ENCODE data around the gene C2CD4C.

C2CD4C gene

DNA sequence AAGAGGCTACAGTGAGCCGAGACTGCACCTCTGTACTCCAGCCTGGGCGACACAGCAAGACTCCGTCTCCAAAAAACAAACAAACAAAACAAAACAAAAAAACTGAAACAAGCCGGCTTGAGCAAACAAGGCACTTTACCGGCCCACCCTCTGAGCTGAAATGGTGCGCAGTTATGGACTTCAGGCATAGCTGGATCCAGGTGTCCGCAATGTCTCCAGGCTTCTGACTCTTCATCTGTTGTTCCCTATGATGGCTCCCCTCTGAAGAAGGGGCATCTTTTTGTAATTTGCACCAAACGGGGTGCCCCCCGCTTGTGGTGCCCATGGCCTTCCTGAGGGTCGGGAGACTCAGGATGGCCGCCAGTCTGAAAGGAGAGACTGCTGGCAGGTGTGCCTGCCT is 6.2 kb downstream of the C2CD4C start:
- no peak overlapping the region for H3K4me3 ChIP-seq (ENCODE audit: control insufficient read depth, low read depth, low read length)
- TF ChIP-seq, protein P1, sequence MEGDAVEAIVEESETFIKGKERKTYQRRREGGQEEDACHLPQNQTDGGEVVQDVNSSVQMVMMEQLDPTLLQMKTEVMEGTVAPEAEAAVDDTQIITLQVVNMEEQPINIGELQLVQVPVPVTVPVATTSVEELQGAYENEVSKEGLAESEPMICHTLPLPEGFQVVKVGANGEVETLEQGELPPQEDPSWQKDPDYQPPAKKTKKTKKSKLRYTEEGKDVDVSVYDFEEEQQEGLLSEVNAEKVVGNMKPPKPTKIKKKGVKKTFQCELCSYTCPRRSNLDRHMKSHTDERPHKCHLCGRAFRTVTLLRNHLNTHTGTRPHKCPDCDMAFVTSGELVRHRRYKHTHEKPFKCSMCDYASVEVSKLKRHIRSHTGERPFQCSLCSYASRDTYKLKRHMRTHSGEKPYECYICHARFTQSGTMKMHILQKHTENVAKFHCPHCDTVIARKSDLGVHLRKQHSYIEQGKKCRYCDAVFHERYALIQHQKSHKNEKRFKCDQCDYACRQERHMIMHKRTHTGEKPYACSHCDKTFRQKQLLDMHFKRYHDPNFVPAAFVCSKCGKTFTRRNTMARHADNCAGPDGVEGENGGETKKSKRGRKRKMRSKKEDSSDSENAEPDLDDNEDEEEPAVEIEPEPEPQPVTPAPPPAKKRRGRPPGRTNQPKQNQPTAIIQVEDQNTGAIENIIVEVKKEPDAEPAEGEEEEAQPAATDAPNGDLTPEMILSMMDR (IDR thresholded peaks at IDR 0.05; ENCODE audit: control insufficient read depth, insufficient read depth, low read depth, low read length, missing control alignments) = no peak

DNA sequence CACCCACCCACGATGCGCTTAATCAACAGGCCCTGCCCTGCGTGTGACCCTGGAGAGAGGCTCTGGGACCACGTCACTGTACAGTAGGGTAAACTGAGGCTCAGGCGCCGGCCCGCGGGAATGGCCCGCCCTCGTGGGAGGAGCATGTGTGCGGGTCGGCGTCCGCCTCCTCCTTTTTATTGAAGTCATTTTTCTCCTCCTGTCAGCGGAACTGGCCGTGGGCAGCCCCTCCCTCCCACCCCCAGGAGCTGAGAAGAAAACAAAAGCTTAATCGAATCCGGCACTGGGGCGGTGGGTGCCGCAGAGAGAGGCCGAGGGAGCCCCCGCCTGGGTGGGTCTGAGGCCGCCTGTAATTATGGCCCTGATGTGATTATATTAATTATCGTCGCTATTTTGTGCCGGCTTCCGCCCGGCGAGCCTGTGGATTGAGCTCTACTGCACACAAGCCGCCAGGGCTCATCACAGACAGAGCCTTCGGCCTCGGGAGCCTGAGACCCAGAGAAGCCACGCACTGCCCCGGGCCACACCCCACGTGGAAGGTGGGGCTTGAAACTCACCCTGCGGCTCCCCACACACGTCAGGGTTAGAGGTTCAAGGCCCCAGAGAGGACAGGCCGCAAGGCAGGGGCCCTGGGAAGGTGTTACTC is 7.0 kb downstream of the C2CD4C start:
- DNase-seq (ENCODE audit: low read depth) = no peak
- TF ChIP-seq, protein P1 (IDR thresholded peaks at IDR 0.05; ENCODE audit: control insufficient read depth, insufficient read depth, low read depth, low read length, missing control alignments) = no peak
- H3K4me3 ChIP-seq (ENCODE audit: control insufficient read depth, low read depth, low read length) = no peak overlapping the region

More for the DNA sequence above, 6.2 kb downstream of the C2CD4C start:
- no peak for DNase-seq (ENCODE audit: low read depth)

- DNase-seq (ENCODE audit: low read depth) = no peak
- TF ChIP-seq, protein P1 (IDR thresholded peaks at IDR 0.05; ENCODE audit: control insufficient read depth, insufficient read depth, low read depth, low read length, missing control alignments) = no peak
These were observed 7.7 kb downstream of the C2CD4C start for GRCh38 chr19:400976-401865.

DNA sequence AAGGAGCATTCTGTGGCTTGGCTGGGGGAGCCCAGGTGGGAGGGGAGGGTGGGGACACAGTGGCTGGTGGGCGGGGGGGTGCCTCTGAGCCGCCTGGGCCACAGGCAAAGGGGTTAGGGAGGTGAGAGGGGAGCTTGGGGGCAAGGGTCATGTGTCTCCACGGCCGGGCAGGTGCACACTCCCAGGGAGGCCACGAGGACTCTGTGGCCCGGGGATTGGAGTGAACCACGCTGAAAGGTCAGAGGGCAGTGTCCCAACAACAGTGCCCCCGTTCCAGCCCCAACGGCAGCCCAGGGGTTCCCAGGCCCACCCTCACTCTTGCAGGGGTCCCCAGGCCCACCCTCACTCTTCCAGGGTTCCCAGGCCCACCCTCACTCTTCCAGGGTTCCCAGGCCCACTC is 9.6 kb downstream of the C2CD4C start:
- no peak overlapping the region for H3K4me3 ChIP-seq (ENCODE audit: control insufficient read depth, low read depth, low read length)
- TF ChIP-seq, protein P1 (IDR thresholded peaks at IDR 0.05; ENCODE audit: control insufficient read depth, insufficient read depth, low read depth, low read length, missing control alignments) = no peak
- no peak for DNase-seq (ENCODE audit: low read depth)

More at GRCh38 chr19:400976-401865, 7.7 kb downstream of the C2CD4C start:
- no peak overlapping the region for H3K4me3 ChIP-seq (ENCODE audit: control insufficient read depth, low read depth, low read length)

DNA sequence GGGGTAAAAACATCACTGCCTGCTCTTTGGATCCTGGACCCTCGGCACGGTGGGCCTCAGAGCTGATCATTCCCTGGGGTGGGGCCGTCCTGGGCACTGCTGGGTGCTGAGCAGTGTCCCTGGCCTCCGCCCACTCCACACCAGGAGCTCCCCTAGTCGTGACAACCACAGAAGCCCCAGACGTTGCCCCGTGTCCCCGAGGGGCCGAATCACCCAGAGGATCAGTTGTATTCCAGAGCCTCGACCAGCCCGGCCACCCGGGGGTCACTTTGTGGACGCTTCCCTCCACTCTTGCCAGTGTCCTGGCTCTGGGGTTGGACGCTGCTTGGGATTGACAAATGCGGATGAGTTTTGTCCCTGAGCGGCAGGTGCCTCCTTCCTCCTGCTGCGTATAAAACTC is 10.2 kb downstream of the C2CD4C start:
- TF ChIP-seq, protein P1 (IDR thresholded peaks at IDR 0.05; ENCODE audit: control insufficient read depth, insufficient read depth, low read depth, low read length, missing control alignments) = no peak
- no peak overlapping the region for H3K4me3 ChIP-seq (ENCODE audit: control insufficient read depth, low read depth, low read length)
- no peak for DNase-seq (ENCODE audit: low read depth)

- H3K4me3 ChIP-seq (ENCODE audit: control insufficient read depth, low read depth, low read length) = no peak overlapping the region
- TF ChIP-seq, protein P1 (IDR thresholded peaks at IDR 0.05; ENCODE audit: control insufficient read depth, insufficient read depth, low read depth, low read length, missing control alignments) = no peak
- DNase-seq (ENCODE audit: low read depth) = no peak
These were observed 10.8 kb downstream of the C2CD4C start for GRCh38 chr19:397941-398706.

All from AG09309 (cell line).